ENCODE measurements around the gene IRAK4. TPM values are rescaled to one million over a fixed set of nuclear protein-coding genes. Genes with fewer than 3 reads are reported as not detected.
"Not testable (repeated sequence)": the region's sequence is repeated elsewhere in the genome, so short reads cannot be mapped to it uniquely, and the experiment has no call there.

IRAK4 gene
- 7.5 TPM for total RNA-seq

- DNase-seq (ENCODE audit: low spot score) (peak; percentile 97), ATAC-seq (peak; percentile 98)
These were observed at the start of gene IRAK4, which contains the start of gene PUS7L for GRCh38 chr12:43758728-43759563. Gene IRAK4 (plus strand): TSS chr12:43758951. CDS start chr12:43768112, 9,161 bp downstream. Gene PUS7L (minus strand): TSS chr12:43758790. CDS start chr12:43755245, 3,545 bp downstream.

- ATAC-seq (no peak), DNase-seq (ENCODE audit: low spot score) (no peak)
These were observed 47.4 kb upstream of the IRAK4 start for GRCh38 chr12:43711348-43711747.

GRCh38 chr12:43722621-43723020 lies 36.1 kb upstream of the IRAK4 start:
- ATAC-seq (no peak), DNase-seq (ENCODE audit: low spot score) (no peak)

- DNase-seq (ENCODE audit: low spot score): no peak
- ATAC-seq: no peak
These were observed 35.6 kb upstream of the IRAK4 start for GRCh38 chr12:43723134-43723533.

- no peak for ATAC-seq
These were observed 30.6 kb upstream of the IRAK4 start for GRCh38 chr12:43728117-43728516.

DNA sequence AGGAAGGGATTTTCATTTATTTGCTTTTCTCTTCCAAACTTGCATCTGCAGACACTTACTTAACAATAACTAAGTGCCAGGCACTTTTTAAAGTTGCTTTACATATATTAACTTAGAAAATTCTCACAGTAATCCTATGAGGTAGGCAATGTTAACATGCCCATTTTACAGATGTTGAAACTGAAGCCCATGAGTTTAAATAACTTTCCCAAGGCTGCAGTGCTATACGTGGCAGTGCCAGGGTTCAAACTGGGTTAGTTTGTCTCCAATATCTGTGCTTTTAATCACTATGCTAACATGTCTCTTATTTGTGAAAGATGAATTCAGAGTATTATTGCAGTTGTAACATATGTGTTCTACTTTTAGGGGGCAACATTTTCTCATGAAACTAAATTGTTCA lies 30.1 kb upstream of the IRAK4 start:
- ATAC-seq (no peak), DNase-seq (ENCODE audit: low spot score) (no peak)

More at GRCh38 chr12:43728117-43728516, 30.6 kb upstream of the IRAK4 start:
- no peak for DNase-seq (ENCODE audit: low spot score)

DNA sequence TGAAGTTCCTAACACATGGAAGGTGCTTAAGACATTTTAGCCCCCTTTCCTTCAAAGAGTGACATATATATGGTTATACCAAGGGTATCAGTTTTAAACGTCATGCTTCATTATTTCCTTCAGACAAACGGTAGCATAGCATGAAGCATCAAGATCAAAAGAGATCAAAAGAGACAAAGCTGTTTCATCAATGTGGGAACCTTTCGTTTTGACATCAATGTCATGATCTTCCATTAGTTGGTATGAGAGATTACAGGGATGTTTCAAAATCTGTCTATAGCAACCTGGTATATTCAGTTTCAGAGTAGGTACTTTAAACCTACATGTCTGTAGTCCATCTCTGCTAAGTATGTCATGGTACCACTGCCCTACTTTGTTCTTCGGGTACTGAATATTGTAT lies 28.5 kb upstream of the IRAK4 start:
- ATAC-seq (no peak), DNase-seq (ENCODE audit: low spot score) (no peak)

DNA sequence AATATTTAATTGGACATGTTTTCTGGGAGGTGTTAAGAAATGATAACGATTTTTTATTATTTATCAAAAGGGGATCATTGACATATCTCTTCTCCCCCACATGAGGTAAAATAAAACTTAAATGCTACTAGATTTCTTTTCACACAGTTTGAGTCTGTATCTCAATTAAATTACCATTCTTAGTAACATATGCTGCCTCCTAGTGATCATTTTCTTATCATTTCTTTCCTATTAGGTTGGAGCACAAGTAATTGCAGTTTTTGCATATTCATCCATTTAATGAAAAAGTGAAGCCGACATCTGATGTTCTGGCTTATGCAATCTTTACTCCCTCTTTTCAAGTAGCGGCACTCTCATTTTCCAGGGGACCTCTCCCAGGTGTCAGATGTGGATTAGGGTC lies 25.1 kb upstream of the IRAK4 start:
- ATAC-seq: no peak
- no peak for DNase-seq (ENCODE audit: low spot score)

DNA sequence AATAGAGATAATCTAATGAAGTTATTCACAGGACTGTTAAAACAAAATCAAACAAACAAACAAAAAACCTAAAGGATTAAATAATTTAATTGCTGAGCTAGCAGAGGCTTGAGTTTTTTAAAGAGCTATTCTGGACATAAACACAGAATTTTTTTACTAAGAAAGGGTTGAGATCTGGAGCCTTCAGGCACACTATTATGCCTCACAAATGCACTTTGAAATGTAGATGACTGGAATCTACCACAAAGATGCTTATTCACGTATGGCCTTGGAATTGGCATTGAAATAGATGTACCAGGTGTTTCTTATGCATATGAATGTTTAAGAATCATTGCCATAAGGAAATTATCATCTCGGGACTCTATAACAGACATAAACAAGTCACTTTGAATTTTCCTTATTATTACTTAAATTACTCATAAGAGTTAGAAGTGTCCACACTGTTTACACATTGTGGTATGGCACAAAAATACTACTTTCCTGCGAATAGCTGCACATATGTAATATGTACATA lies 21.8 kb upstream of the IRAK4 start:
- DNase-seq (ENCODE audit: low spot score) (no peak), ATAC-seq (no peak)

GRCh38 chr12:43737646-43738045 lies 21.1 kb upstream of the IRAK4 start:
- DNase-seq (ENCODE audit: low spot score) (no peak), ATAC-seq (no peak)

- DNase-seq (ENCODE audit: low spot score) (no peak), ATAC-seq (no peak)
These were observed 18.1 kb upstream of the IRAK4 start for GRCh38 chr12:43740511-43741100.

- no peak for DNase-seq (ENCODE audit: low spot score)
- no peak for ATAC-seq
These were observed 16.6 kb upstream of the IRAK4 start for GRCh38 chr12:43742106-43742505.

DNA sequence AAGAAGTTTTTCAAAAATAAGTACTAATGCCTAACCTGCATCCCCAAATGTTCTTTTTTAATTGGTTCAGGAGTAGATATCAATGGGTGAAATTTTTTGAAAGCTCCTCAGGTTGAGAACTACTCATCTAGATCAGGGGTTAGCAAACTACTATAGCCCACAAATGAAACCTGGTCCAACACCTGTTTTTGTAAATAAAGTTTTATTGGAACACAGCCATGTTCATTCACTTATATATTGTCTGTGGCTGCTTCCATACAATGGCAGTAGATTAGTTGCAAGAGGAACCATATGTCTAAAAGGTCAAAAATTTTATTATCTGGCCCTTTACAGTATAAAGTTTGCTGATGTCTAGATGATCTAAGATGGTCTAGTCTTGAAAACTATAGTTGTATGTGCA lies 13.9 kb upstream of the IRAK4 start:
- ATAC-seq (no peak), DNase-seq (ENCODE audit: low spot score) (no peak)

- ATAC-seq (no peak), DNase-seq (ENCODE audit: low spot score) (no peak)
These were observed 9.7 kb upstream of the IRAK4 start for GRCh38 chr12:43749016-43749415.

- no peak for DNase-seq (ENCODE audit: low spot score)
- ATAC-seq: no peak
These were observed 7.9 kb upstream of the IRAK4 start for GRCh38 chr12:43750814-43751213.

DNA sequence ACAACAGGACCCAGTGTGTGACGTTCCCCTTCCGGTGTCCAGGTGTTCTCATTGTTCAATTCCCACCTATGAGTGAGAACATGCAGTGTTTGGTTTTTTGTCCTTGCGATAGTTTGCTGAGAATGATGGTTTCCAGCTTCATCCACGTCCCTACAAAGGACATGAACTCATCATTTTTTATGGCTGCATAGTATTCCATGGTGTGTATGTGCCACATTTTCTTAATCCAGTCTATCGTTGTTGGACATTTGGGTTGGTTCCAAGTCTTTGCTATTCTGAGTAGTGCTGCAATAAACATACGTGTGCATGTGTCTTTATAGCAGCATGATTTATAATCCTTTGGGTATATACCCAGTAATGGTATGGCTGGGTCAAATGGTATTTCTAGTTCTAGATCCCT lies 7.4 kb upstream of the IRAK4 start:
- not testable (repeated sequence) for ATAC-seq; DNase-seq (ENCODE audit: low spot score)

- ATAC-seq (no peak), DNase-seq (ENCODE audit: low spot score) (no peak)
These were observed 4.7 kb upstream of the IRAK4 start for GRCh38 chr12:43754015-43754414.

- ATAC-seq: peak; percentile 52
- DNase-seq (ENCODE audit: low spot score): no peak
These were observed 464 bp upstream of the IRAK4 start for GRCh38 chr12:43758247-43758727.

DNA sequence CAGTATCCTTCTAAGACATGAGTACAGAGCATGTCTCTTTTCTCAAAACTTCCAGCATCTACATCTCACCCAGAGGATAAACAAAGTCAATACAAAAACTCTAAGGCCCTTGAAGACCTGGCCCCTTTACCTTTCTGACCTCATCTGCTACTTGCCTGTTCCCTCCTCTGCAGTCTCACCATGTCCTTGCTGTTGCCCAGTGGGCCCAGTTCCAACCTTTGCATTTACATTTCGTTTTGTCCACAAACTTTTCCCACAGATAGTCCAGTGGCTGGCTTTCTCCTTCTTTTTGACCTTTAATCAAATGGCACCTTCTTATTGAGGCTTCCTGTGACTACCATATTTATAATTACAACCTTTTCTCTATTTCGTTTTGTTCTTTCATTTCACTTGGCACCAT lies 1.6 kb downstream of the IRAK4 start:
- no peak for ATAC-seq
- DNase-seq (ENCODE audit: low spot score): no peak

DNA sequence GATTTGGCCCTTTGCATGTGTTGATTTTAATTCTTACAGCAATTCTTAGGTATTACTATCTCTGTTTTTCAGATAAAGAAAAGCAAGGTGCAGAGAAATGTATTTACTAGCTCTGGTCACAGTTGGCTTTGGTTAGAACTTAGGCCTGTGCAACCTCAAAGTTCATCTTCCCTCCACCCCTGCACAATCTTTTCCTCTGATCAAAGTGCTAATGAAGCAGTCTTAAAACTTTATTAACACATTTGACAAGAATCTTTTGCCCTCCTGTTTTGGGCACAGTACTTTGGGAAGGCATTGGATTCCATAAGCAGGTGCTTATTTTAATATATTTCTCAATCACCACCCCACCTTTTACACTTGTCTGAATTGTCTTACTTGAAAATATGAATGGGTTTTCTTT lies 2.7 kb downstream of the IRAK4 start:
- ATAC-seq: no peak
- no peak for DNase-seq (ENCODE audit: low spot score)

- DNase-seq (ENCODE audit: low spot score): no peak
- no peak for ATAC-seq
These were observed 3.8 kb downstream of the IRAK4 start for GRCh38 chr12:43762596-43762995.

- no peak for DNase-seq (ENCODE audit: low spot score)
- no peak for ATAC-seq
These were observed 5.0 kb downstream of the IRAK4 start for GRCh38 chr12:43763769-43764168.
